WI38 (cell line): ENCODE data around the gene SLCO4A1.

Experiments
- H3K4me3 ChIP-seq: 2 replicates; pipeline ENCODE4 v1.5.1; 2011; ENCODE audit warnings: low read depth, mild to moderate bottlenecking, control low read depth, low read length
- TF ChIP-seq, protein P1 (sequence below): IDR thresholded peaks from 2 replicates; pipeline ENCODE4 v1.5.1; 2012; ENCODE audit warnings: low read depth, mild to moderate bottlenecking, control low read depth, low read length

Gene SLCO4A1

DNA sequence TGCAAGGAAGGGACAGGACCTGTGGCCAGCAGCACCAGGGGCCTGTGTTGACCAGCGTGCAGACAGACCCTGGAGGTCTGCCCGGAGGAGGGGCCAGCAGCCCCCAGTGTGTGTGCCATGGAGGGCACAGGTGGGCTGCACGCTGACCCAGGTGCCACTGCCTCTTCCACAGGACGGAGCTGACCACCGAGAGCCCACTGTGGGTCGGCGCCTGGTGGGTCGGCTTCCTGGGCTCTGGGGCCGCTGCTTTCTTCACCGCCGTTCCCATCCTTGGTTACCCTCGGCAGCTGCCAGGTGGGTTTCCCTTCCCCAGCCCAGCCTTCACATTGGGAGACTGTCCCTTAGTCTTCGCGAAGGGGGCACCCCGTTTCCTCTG, 17.9 kb downstream of the SLCO4A1 start:
- H3K4me3 ChIP-seq: no peak overlapping the region
- TF ChIP-seq, protein P1, sequence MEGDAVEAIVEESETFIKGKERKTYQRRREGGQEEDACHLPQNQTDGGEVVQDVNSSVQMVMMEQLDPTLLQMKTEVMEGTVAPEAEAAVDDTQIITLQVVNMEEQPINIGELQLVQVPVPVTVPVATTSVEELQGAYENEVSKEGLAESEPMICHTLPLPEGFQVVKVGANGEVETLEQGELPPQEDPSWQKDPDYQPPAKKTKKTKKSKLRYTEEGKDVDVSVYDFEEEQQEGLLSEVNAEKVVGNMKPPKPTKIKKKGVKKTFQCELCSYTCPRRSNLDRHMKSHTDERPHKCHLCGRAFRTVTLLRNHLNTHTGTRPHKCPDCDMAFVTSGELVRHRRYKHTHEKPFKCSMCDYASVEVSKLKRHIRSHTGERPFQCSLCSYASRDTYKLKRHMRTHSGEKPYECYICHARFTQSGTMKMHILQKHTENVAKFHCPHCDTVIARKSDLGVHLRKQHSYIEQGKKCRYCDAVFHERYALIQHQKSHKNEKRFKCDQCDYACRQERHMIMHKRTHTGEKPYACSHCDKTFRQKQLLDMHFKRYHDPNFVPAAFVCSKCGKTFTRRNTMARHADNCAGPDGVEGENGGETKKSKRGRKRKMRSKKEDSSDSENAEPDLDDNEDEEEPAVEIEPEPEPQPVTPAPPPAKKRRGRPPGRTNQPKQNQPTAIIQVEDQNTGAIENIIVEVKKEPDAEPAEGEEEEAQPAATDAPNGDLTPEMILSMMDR: no peak

DNA sequence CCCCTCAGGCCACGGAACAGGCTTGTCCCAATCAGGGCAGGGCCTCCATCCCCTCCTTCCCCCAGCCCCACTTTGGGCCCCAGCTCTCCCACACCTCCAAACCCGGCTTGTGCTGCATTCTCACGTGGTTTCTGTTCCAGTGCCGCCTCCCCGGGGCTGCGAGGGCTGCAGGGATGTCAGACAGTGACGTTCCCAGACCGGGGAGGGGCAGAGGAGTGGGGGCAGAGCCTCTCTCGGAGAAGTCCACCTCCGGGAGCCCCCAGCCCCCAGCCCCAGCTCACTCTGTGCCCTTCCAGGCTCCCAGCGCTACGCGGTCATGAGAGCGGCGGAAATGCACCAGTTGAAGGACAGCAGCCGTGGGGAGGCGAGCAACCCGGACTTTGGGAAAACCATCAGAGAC, 18.5 kb downstream of the SLCO4A1 start:
- H3K4me3 ChIP-seq: no peak overlapping the region
- TF ChIP-seq, protein P1: no peak

- TF ChIP-seq, protein P1: no peak
Measured at GRCh38 chr20:62661647-62662046, 19.3 kb downstream of the SLCO4A1 start.

GRCh38 chr20:62662422-62662821, 20.1 kb downstream of the SLCO4A1 start:
- H3K4me3 ChIP-seq: no peak overlapping the region
- TF ChIP-seq, protein P1: no peak

More at GRCh38 chr20:62661647-62662046, 19.3 kb downstream of the SLCO4A1 start:
- no peak overlapping the region for H3K4me3 ChIP-seq

GRCh38 chr20:62663145-62664018, 21.1 kb downstream of the SLCO4A1 start:
- H3K4me3 ChIP-seq: no peak overlapping the region
- TF ChIP-seq, protein P1: no peak

- no peak overlapping the region for H3K4me3 ChIP-seq
- TF ChIP-seq, protein P1: no peak
Measured at GRCh38 chr20:62664019-62664971, 22.0 kb downstream of the SLCO4A1 start.
